ENCODE data around the gene MOV10L1.

DNA sequence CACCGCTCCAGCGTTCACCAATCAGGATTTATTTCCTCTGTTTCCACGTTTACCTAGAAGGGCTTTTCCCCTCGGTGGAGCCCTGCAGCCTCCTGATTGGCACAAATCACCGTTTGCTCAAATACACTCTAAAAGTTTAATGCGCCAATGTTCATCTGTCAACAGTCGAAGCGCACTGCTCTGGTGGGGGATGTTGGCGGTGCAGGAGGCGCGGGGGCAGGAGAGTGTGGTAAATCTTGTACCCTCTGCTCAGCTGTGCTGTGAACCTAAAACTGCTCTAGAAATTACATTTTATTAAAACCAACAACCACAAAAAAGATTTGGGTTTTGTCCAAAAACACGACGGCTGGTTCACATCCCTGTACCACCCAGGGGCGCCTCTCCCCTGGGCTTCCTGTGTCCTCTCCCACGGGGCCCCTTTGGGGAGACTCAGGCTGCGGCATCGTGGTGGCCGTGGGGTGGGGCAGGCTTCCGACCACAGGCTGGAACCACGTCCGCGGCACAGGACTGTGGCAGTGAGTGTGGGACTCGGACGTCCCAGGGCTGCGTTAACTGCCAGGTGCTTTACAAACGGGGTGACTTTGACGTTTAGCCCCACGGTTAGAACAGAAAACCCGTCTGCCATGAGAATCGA lies 45.2 kb upstream of the MOV10L1 start:
- TF ChIP-seq, protein P1, sequence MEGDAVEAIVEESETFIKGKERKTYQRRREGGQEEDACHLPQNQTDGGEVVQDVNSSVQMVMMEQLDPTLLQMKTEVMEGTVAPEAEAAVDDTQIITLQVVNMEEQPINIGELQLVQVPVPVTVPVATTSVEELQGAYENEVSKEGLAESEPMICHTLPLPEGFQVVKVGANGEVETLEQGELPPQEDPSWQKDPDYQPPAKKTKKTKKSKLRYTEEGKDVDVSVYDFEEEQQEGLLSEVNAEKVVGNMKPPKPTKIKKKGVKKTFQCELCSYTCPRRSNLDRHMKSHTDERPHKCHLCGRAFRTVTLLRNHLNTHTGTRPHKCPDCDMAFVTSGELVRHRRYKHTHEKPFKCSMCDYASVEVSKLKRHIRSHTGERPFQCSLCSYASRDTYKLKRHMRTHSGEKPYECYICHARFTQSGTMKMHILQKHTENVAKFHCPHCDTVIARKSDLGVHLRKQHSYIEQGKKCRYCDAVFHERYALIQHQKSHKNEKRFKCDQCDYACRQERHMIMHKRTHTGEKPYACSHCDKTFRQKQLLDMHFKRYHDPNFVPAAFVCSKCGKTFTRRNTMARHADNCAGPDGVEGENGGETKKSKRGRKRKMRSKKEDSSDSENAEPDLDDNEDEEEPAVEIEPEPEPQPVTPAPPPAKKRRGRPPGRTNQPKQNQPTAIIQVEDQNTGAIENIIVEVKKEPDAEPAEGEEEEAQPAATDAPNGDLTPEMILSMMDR (IDR thresholded peaks at IDR 0.05) = no peak
- no peak for TF ChIP-seq POLR2A (IDR thresholded peaks at IDR 0.05)
